GM12873 (cell line): ENCODE measurements around the gene RGMB.

Experiments
- CTCF ChIP-seq: IDR thresholded peaks from 2 replicates; pipeline ENCODE4 v1.5.1; 2012; ENCODE audit warnings: low read depth, mild to moderate bottlenecking, moderate library complexity, low read length, control low read depth; ENCODE audit not compliant: insufficient read depth; ENCODE audit errors: missing control alignments

The RGMB gene

GRCh38 chr5:98804066-98804465 lies 30.6 kb downstream of the RGMB start:
- no peak for TF ChIP-seq CTCF

DNA sequence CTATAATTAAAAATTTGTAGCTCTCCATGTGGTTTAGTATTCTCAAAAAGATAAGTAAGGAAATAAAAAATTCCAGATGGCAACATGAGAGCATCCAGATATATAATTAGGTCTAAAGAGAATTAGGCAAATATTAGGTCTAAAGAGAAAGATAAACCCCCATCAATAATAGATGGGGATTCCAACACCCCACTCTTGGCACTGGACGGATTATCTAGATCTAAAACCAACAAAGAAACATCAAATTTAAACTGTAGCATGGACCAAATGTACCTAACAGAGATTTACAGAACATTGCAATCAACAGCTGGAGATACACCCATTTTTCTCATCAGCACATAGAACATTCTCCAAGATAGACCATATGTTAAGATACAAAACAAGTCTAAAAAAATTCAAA lies 31.6 kb downstream of the RGMB start:
- no peak for TF ChIP-seq CTCF

GRCh38 chr5:98807806-98808205 lies 34.3 kb downstream of the RGMB start:
- no peak for TF ChIP-seq CTCF

DNA sequence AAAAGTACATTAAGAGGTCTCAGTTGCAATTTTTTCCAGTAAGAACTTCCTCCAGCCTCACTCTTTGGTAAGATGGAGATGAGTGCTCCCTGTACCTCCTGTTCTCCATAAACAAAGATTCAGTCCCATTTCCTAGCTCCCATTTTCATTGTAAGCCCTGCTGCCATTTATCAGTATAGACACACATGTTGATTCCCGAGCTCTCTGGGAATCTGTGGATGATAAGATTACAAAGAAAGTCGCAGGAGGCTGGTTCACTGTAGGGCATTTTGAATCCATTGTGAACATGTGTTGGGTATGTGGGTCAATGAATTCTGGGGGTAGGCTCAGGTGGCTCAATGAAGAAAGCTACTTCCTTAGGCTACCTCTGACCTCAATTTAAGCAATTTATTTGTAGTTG lies 36.7 kb downstream of the RGMB start:
- TF ChIP-seq CTCF = no peak

GRCh38 chr5:98813755-98814154 lies 40.3 kb downstream of the RGMB start:
- no peak for TF ChIP-seq CTCF

- no peak for TF ChIP-seq CTCF
These were observed 43.2 kb downstream of the RGMB start for GRCh38 chr5:98816582-98817222.

GRCh38 chr5:98825582-98826375 lies 52.3 kb downstream of the RGMB start:
- no peak for TF ChIP-seq CTCF
